Small intestine (tissue), 7 donors: Measurements from ENCODE around the gene CD1B. TPM values are rescaled to one million over a fixed set of nuclear protein-coding genes. Genes with fewer than 3 reads are reported as not detected.

Source experiments
- DNase-seq, 2 donors: peaks; one replicate each; pipeline versions ENCODE4 v3.0.0 to v3.0.0-alpha.2; 2013
- FAIRE-seq: peaks from 2 replicates; lab custom pipeline; 2012; peaks lifted over from hg19 to GRCh38; lab: Jason Lieb, UNC
- H3K27ac ChIP-seq, 3 donors: one replicate each; pipeline ENCODE4 v1.5.1; 2013; ENCODE audit warnings: low read length in 2 of 3, mild to moderate bottlenecking in 2 of 3, control low read depth in 1 of 3, inconsistent platforms in 1 of 3, low read depth in 1 of 3, moderate library complexity in 1 of 3
- H3K27me3 ChIP-seq, 3 donors: one replicate each; pipeline ENCODE4 v1.6.1; 2013; ENCODE audit warnings: low read length in 3 of 3, inconsistent platforms in 1 of 3; ENCODE audit not compliant: control insufficient read depth in 3 of 3, insufficient read depth in 3 of 3
- H3K36me3 ChIP-seq, 3 donors: one replicate each; pipeline ENCODE4 v1.6.1; 2013; ENCODE audit warnings: low read length in 3 of 3, inconsistent platforms in 1 of 3, low read depth in 1 of 3, mild to moderate bottlenecking in 1 of 3, moderate library complexity in 1 of 3; ENCODE audit not compliant: control insufficient read depth in 3 of 3, insufficient read depth in 2 of 3
- H3K4me1 ChIP-seq, 3 donors: one replicate each; pipeline ENCODE4 v1.6.1; 2013; ENCODE audit warnings: low read length in 2 of 3, inconsistent platforms in 1 of 3, low read depth in 1 of 3, mild to moderate bottlenecking in 1 of 3, moderate library complexity in 1 of 3; ENCODE audit not compliant: control insufficient read depth in 3 of 3, insufficient read depth in 2 of 3
- H3K4me3 ChIP-seq, 3 donors: one replicate each; pipeline ENCODE4 v1.5.1; 2013; ENCODE audit warnings: low read length in 3 of 3, control low read depth in 1 of 3, inconsistent platforms in 1 of 3, low read depth in 1 of 3, mild to moderate bottlenecking in 1 of 3, moderate library complexity in 1 of 3
- H3K9me3 ChIP-seq, 2 donors: one replicate each; pipeline ENCODE4 v1.6.1; 2013; ENCODE audit warnings: low read depth in 1 of 2, low read length in 1 of 2; ENCODE audit not compliant: control insufficient read depth in 2 of 2, insufficient read depth in 1 of 2
- WGBS, 3 donors: extraction: QIAGEN DNeasy Blood & Tissue Kit; methylation state at CpG; one replicate each; pipeline ENCODE4 v1.1.7; 2013; 5-methylcytosine and 5-hydroxymethylcytosine counted together
- polyA plus RNA-seq, 4 donors: library from polyadenylated mRNA; stranded (reverse) in 3 of 4; unstranded in 1 of 4; fragments of 200-250 nt in 3 of 4; fragments of 120-200 nt in 1 of 4; gene quantifications; one replicate each; pipeline versions ENCODE4 v1.2.1 to v1.2.3, GENCODE V29; 2013
- donor health status: healthy with polysubstance abuse.
- donor health status: control.
- donor health status: control.
- donor health status: Bipolar disorder and iron deficiency.
- donor health status: healthy.

The CD1B gene
- polyA plus RNA-seq, 4 donors: not detected

DNA sequence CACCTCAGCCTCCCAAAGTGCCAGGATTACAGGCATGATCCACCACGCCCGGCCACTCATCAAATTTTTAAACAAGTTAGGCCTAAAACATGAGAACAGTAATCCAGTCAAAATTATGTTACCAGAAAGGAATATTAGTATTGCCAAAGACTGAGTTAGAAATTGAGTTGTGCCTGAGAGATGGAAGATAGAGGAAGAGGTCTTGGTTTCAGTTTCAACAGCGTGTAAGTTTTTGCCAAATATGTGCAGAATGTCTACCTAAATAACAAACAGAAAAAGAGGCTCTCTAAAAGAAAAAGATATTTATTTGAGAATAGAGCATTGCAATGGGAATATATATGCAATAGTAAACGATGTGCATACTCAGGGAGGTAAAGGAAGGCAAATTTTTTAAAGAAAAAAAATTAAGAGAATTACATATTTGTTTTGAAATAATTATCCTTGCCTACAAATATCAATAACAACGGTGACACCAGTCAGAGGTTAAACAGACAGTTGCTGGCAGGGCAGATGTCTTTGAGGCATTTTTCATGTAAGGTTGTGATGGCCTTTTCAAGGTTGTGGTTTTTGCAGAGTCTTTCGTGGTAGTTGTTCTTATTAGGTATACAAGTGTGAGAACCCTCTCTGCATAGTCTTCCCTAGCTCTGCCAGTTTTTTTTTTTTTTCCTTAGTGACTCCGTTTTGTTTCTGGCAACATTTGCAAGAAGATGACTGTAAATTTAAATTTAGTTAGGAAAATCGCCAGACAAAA is 2.2 kb upstream of the CD1B start:
- DNase-seq (no peak), FAIRE-seq (no peak)
- no peaks in the 10 kb centered on the region for H3K36me3 ChIP-seq
- H3K27me3 ChIP-seq: no peaks in the 10 kb centered on the region
- H3K9me3 ChIP-seq: no peaks in the 10 kb centered on the region
- H3K4me3 ChIP-seq: no peak overlapping the region
- WGBS, 3 donors: 60 to 64% (median 60%) methylated on average over 8 of the region's 8 CpGs
- no peak overlapping the region for H3K27ac ChIP-seq
- H3K4me1 ChIP-seq: no peaks in the 10 kb centered on the region

GRCh38 chr1:158331106-158331425 is 265 bp downstream of the CD1B start:
- Histone ChIP-seq H3K9me3 (no peaks in the 10 kb centered on the region), H3K27ac (no peak overlapping the region), H3K4me1 (no peaks in the 10 kb centered on the region), H3K4me3 (no peak overlapping the region), H3K36me3 (no peaks in the 10 kb centered on the region), H3K27me3 (no peaks in the 10 kb centered on the region)
- DNase-seq (no peak), FAIRE-seq (no peak)
- 75 to 100% (median 90%) methylated on average over 1 of the region's 1 CpG for WGBS, 3 donors

- no peak for DNase-seq
- no peaks in the 10 kb centered on the region for H3K4me1 ChIP-seq
- no peaks in the 10 kb centered on the region for H3K9me3 ChIP-seq
- no peak overlapping the region for H3K4me3 ChIP-seq
- FAIRE-seq: no peak
- H3K27ac ChIP-seq: no peak overlapping the region
- no peaks in the 10 kb centered on the region for H3K36me3 ChIP-seq
- 69 to 77% (median 72%) methylated on average over 11 of the region's 11 CpGs for WGBS, 3 donors
- H3K27me3 ChIP-seq: no peaks in the 10 kb centered on the region
Observed at GRCh38 chr1:158330391-158331105, 783 bp downstream of the CD1B start.

GRCh38 chr1:158329733-158330132 is 1.6 kb downstream of the CD1B start:
- H3K4me3 ChIP-seq: no peak overlapping the region
- 52 to 67% (median 60%) methylated on average over 3 of the region's 3 CpGs for WGBS, 3 donors
- FAIRE-seq (no peak), DNase-seq (no peak)
- H3K9me3 ChIP-seq: no peaks in the 10 kb centered on the region
- no peaks in the 10 kb centered on the region for H3K36me3 ChIP-seq
- no peak overlapping the region for H3K27ac ChIP-seq
- H3K4me1 ChIP-seq: no peaks in the 10 kb centered on the region
- no peaks in the 10 kb centered on the region for H3K27me3 ChIP-seq

DNA sequence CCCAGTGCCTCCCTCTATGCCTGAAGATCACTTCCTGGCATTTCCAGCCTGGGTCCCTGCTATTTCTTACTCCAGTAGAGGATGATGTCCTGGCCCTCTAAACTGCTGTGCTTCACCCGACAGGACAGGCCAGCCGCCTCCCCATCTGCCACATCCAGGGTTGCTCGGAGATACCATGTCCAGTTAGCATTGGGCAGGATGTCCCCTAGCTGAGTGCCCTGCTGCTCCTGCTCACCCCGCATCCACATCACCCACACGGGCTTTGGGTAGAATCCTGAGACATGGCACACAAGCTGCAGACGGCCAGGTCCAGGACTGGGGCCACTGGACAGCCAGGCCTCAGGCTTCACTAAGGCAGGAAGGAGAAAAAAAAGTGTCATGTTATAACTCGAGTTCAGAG is 2.0 kb downstream of the CD1B start:
- FAIRE-seq (no peak), DNase-seq (no peak)
- H3K27me3 ChIP-seq: no peaks in the 10 kb centered on the region
- H3K36me3 ChIP-seq: no peaks in the 10 kb centered on the region
- WGBS, 3 donors: 82 to 84% (median 84%) methylated on average over 7 of the region's 7 CpGs
- no peak overlapping the region for H3K4me3 ChIP-seq
- H3K4me1 ChIP-seq: no peaks in the 10 kb centered on the region
- H3K9me3 ChIP-seq: no peaks in the 10 kb centered on the region
- H3K27ac ChIP-seq: no peak overlapping the region

DNA sequence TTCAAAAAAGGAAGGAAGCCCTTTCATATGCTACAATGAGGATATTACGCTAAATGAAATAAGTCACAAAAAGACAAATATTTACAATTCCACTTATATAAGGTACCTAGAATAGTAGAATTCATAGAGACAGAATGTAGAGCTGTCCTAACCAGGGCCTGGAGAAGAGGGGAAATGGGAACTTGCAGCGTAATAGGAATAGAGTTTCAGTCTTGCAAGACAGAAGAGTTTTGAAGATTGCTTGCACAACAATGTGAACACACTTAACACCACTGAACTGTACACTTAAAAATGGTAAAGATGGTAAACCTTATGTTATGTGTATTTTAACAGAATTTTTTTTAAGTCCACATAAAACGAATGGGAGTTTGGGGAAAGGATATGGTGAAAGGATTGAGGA is 2.9 kb downstream of the CD1B start:
- H3K27ac ChIP-seq: no peak overlapping the region
- FAIRE-seq (no peak), DNase-seq (no peak)
- H3K27me3 ChIP-seq: no peaks in the 10 kb centered on the region
- no peaks in the 10 kb centered on the region for H3K36me3 ChIP-seq
- WGBS, 3 donors: 80 to 86% (median 86%) methylated on average over 3 of the region's 3 CpGs
- H3K4me1 ChIP-seq: no peaks in the 10 kb centered on the region
- no peaks in the 10 kb centered on the region for H3K9me3 ChIP-seq
- no peak overlapping the region for H3K4me3 ChIP-seq

- DNase-seq (no peak), FAIRE-seq (no peak)
- no peaks in the 10 kb centered on the region for H3K36me3 ChIP-seq
- H3K4me3 ChIP-seq: no peak overlapping the region
- H3K27me3 ChIP-seq: no peaks in the 10 kb centered on the region
- no peaks in the 10 kb centered on the region for H3K4me1 ChIP-seq
- H3K27ac ChIP-seq: no peak overlapping the region
- H3K9me3 ChIP-seq: no peaks in the 10 kb centered on the region
Observed at GRCh38 chr1:158327481-158327880, 3.9 kb downstream of the CD1B start.

DNA sequence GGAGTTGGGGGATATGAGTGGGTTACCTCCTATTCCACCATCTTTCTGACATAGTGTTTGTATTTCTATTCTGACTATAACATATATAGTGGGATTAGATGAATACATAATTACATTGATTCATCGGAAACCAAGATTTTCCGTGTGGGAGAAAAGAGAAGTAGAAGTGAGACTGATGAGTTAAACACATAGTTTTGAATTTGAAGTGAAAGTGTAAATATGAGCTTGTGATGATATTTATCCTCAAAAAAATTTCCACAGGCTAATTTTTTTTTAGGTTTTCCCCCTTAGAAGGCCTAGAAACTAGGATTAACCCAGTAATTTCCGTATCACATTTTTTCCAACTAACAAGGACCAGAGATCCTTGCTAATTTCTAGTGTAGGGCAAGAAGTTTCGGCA is 6.9 kb downstream of the CD1B start:
- Histone ChIP-seq H3K9me3 (no peaks in the 10 kb centered on the region), H3K4me1 (no peaks in the 10 kb centered on the region), H3K4me3 (no peak overlapping the region), H3K36me3 (no peaks in the 10 kb centered on the region), H3K27me3 (no peaks in the 10 kb centered on the region), H3K27ac (no peak overlapping the region)
- no peak for DNase-seq
- FAIRE-seq: no peak
- 77 to 81% (median 79%) methylated on average over 4 of the region's 4 CpGs for WGBS, 3 donors
